GM21723 (cell line): ENCODE measurements around the gene LYPLAL1.
A peak's percentile ranks its signal among the peaks of the same experiment; 100 is the strongest.
"Not testable (repeated sequence)": the region's sequence is repeated elsewhere in the genome, so short reads cannot be mapped to it uniquely, and the experiment has no call there.

Experiments used
- ATAC-seq: cut with Tn5 transposase; IDR thresholded peaks from one replicate; pipeline ENCODE4 v1.9.1; 2021; ENCODE audit warnings: mild to moderate bottlenecking, moderate library complexity; ENCODE audit not compliant: unreplicated experiment

LYPLAL1 gene

DNA sequence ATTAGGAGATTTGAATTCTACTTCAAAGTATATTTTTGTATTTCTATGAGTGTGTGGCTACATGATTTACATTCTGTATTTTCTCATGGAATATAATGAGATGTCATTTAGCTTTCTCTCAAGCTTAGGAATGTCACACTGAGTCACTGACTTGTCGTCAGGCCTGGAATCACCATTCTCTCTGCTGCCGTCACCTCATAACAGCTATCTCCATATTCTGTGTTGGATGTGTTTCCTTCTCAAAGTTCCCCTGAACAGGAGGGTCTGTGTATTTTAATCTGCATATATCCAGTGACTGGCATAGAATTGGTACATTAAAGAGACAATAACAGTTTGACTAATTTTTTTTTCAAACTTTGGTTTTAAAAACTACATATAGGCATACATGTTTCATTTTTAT, 35.9 kb downstream of the LYPLAL1 start:
- ATAC-seq, result no peak

DNA sequence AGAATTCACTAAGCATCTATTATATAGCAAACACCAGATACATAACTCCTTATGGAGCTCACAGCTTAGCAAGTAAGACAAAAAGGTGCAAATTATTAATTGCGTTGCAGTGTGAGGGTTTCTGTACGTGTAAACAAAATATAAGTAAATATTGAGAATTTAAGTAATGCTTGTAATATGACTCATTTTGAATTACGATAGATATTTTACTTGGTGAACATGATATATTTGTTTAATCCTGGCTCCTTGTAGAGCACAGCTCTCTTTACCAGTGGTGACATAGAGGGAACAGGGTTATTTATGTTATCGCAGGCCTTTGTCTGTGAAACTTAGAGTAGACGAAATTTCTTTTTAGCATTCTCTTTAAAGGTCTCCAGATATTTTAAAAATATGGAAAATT, 36.4 kb downstream of the LYPLAL1 start:
- ATAC-seq, result no peak

DNA sequence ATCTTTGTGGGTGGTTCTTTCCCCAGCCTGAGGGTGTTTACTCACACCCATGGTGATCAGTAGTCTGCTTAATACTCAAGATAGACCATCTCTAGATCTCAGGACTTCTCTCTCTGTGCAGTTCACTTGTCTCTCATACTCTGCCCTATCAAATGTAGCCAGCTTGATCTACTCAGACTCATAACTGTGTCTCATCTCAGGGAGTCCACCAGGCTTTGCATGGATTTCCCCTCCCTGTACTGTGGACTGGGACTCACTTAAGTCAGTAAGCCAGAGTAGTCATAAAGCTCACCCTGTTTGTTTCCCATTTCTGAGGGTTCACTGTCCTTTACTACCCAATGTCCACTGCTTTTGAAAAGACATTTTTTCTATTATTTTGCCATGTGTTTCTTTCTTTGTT, 41.8 kb downstream of the LYPLAL1 start:
- ATAC-seq, result no peak

DNA sequence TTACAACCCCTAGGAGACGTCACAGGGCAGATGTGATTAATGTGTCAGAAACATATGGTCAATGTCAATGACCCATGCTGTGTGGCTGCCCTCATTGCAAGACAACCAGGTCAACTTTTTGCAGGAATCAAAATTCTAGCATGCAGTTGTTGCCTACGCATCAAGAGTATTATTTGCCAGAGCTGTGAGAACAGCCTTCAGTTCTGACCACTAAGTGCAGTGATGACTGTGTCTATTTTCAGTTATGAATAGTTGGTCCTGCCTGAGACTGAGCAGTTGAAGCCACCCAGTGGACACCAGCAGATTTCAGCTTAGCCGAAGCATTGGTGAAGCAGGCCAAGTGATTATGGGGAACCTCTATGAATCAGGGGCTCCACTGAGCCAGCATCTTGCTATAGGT, 47.3 kb downstream of the LYPLAL1 start:
- peak; percentile 93 for ATAC-seq

DNA sequence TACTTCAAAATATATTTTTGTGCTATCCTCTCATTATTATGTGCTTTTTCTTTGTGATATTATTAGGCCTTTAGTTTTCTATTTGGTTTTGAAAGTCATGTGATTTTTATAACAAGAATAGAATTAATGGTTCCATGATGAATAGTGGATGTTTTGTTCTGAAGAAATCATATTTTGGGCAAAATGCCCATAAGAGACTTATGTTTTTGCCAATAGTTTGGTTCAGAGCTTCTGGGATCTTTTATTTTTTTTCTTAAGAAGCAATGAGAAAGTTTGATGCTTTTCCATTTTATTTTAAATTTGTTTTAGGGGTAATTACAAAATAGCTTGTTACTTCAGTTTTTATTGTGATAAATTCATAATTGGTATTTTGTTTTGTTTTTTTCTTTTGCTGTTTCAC, 49.8 kb downstream of the LYPLAL1 start:
- ATAC-seq, result no peak

DNA sequence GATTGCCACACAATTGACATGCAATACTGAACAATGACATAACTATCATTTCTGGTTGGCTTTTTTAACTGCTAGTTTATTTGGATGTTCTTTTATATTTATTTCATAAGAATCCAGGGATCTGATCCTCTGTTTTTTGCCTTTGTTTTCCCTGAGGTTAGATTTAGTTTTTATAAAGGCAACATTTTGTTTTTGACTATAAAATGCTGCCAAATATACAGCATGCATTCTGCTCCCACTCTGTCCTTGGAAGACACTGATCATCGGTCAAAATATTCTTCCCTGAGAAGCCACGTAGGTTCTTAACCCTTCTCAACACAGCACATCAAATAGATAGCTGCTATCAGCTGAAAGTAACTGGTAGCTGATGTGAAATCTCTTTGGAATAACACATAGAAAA, 52.5 kb downstream of the LYPLAL1 start:
- no peak for ATAC-seq

DNA sequence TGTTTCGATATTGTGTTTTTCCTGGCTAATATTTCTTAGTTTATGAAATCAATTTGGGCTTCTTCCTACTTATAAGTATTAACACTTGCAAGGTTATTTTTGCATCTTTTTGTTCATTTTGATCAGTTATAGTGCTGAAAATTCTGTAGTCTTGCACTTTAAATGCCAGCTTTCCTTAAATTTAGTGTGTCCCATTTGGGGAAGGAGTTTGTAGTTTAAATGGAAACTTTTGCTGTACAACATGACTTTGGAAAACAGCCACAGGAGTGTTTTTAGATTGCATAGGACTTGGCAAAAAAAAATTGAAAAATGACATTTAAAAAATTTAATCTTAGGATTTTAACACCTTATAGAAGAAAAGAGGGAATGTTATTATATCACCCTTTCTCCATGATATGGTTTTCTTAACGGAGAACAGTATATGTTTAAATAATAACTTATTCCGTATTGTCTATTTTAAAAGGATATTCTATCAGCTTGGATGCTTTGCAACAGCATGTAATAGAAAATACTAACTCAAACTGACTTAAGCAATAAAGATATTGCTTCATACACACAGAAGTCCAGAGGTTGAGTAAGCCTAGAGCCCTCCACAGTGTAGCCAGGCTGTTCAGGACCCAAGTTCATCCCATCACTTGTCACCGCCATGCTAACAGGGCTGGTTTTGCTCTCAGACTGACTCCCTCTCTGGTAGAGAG, 53.8 kb downstream of the LYPLAL1 start:
- no peak for ATAC-seq

DNA sequence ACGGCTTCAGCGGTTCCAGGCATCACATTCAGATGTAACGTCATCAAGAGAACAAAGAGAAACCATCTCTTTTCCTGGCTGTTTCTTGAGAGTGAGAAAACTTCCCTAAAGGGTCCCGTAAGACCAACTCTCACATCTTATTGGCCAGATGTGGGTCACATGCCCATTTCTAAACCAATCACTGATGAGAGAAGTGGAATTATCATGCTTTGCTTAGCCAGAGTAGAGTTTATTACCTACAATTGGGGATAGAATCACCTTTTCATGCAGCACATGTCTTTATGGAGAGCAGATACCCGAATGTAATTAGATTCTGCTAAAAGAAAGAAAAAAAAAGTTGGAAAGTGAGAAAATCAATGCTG, 54.4 kb downstream of the LYPLAL1 start:
- ATAC-seq, result no peak

DNA sequence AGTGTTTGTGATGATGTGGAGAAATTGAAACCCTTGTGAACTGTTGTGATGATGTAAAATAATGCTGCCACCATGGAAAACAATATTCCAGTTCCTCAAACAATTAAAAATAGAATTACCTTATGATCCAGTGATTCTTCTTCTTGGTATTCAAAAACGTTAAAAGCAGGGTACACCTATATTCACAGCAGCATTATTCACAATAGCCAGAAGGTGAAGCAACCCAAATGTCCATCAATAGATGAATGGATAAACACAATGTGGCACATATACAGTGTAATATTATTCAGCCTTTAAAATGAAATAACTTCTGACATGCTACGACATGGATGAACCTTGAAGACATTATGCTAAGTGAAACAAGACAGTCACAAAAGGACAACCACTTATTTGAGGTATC, 59.2 kb downstream of the LYPLAL1 start:
- ATAC-seq, result no peak

DNA sequence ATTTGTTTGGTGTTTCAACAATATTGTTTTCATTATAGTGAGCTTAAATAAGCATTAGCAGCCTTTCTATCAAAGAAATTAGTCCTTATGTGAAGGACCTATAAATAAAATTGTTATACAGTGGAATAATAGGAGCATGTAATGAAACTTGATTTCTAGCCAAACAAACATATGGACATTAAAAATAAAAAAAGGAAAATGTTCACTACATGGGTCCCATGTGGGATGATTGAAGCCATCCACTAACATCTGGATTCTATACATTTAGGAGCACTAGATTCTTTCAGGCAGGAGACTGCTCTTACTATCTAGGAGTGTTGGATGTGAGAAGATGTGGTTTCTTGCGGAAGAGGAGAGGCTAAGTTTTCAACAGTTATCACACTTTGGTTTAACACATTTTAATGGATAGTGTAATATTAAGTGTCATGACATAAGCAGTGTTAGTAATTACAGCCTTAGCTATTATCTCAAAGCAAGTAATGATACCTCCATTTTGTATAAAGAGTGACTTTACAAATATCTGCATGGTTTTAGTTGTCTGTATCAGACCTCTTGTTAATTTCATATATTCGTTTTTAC, 62.3 kb downstream of the LYPLAL1 start:
- no peak for ATAC-seq

DNA sequence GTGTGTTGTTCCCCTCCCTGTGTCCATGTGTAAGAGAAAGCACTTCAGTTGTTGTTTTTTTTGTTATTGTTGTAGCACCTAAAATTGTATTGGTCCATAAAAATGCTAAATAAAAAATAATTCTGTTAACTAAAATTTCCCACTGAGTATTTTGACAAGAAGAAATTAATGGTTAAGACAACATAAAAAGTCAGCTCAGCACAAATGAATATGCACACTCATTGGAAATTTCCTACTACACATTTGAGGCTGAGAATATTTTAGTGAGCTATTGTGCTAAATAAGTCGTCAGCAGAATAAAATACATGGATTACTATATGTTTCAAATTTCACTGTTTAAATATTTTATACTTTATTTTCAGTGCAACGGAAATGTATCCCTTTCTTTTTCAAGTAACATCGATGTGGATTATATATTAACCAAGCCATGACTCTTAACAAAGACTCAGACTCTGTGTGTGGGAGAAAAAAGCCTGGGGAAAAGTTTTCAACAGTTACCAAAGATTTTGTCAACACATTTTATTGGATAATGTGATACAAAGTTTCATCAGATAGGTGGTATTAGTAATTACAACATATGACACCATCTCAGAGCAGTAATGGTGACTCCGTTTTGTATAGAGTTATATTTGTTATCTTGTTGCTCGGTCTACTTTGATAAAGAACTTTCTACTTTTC, 63.4 kb downstream of the LYPLAL1 start:
- ATAC-seq, result no peak

DNA sequence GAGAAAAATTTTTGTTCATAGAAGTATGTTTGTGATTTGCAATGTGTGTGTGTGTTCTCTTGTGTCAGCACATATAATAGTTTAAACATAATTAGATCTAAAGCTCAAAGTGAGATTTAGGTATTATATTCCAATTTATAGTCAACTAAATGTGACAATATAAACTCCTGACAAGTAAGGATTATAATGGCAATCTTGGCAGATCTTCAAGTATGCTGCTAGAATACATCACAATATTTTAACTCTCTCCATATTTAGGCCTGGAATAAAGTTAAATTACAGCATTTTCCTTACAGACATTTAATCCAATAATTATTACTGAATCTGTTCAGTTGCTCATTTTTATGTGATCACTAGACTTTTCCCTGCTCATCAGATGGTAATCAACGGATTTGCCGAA, 65.8 kb downstream of the LYPLAL1 start:
- no peak for ATAC-seq

DNA sequence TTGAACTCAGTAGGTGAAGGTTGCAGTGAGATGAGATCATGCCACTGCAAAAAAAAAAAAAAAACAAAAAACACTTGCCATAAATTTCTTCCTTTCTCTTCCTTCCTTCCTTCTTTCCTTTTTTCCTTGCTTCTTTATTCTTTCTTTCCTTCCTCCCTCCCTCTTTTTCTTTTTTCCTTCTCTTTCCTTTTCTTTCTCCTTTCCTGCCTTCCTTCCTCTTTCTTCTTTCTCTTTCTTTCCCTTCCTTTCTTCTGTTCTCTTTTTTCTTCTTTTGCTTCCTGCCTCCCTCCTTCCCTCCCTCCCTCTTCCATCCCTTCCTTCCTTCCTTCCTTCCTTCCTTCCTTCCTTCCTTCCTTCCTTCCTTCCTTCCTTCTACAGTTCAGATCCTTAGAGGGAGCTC, 71.2 kb downstream of the LYPLAL1 start:
- no peak for ATAC-seq

DNA sequence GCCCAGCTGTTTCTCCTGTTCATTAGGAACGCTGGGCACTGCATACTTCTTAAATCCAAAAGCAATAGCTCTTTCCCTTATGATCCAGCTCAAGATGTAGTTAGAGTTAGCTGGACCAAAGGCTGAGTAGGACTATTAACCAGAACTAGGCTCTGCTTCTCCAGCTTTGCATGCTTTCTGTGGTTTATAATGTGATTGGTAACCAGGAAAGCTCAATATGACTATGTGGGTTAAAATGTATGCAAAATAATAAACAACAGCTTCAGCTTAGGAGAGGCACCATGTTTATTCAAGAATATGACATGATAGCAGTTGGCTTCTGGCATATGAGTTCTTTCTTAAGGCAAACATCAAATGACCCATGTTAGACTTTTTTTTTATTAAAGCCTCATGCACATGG, 73.8 kb downstream of the LYPLAL1 start:
- ATAC-seq, result no peak

DNA sequence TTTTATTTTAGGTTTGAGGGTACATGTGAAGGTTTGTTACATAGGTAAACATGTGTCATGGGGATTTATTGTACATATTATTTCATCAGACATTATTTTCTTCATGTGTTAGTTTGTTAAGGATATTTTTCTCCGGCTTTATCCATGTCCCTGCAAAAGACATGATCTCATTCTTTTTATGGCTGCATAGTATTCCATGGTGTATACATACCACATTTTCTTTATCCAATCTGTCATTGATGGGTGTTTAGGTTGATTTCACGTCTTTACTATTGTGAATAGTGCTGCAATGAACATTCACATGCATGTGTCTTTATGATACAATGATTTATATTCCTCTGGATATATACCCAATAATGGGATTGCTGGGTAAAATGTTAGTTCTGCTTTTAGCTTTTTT, 76.8 kb downstream of the LYPLAL1 start:
- ATAC-seq, result not testable (repeated sequence)

DNA sequence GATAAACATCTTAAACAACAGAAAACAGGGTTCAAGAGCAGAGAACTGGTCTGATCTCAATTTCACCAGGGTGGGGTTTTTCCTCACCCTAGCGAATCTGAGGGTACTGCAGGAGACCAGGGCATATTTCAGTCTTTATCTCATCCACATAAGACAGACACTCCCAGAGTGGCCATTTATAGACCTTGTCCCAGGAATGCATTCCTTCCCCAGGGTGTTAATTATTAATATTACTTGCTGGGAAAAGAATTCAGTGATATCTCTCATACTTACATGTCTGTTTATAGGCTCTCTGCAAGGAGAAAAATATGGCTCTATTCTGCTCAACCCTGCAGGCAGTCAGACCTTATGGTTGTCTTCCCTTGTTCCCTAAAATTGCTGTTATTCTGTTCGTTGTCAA, 84.1 kb downstream of the LYPLAL1 start:
- no peak for ATAC-seq

DNA sequence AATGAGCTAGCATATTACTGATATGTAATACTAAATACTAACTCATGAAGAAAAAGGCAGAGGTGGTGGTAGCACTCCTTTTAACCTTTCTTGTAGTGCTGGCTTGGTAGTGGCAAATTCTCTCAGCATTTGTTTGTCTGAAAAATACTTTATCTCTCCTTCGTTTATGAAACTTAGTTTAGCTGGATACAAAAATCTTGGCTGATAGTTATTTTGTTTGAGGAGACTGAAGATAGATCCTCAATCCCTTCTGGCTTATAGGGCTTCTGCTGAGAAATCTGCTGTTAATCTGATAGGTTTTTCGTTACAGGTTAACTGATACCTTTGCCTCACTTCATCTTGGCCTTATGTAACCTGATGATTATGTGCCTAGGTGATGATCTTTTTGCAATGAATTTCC, 87.8 kb downstream of the LYPLAL1 start:
- ATAC-seq, result no peak
